K562 (cell line): ENCODE data around the gene FGG. TPM values are rescaled to one million over a fixed set of nuclear protein-coding genes. Genes with fewer than 3 reads are reported as not detected.

Experiments
- ATAC-seq: fragments of 200-7000 bp; cut with Tn5 transposase; 3 replicates; pipeline ENCODE4 v1.9.1; 2020; ENCODE audit warnings: moderate library complexity
- BruUV-seq: library from RNA; stranded (reverse); fragments of 400-500 nt; replicated peaks from 2 replicates; lab custom pipeline; 2021; lab: Mats Ljungman, UMichigan
- CTCF ChIA-PET: fragments of 300-600 bp; formaldehyde crosslinking; extraction: SDS; loops from one replicate; lab custom pipeline; 2021; ENCODE audit warnings: low intra/inter-chr PET ratio; lab: Yijun Ruan, JAX
- POLR2A ChIA-PET: fragments of 300-600, 350-650 bp; sonication (Branson Sonifier 250); formaldehyde crosslinking; extraction: SDS; loops from one replicate; lab custom pipeline; 2021; ENCODE audit warnings: antibody characterized with exemption, inconsistent platforms; lab: Yijun Ruan, JAX
- DNase-seq, 4 experiments: peaks; one replicate each; pipeline versions ENCODE4 v3.0.0 to v3.0.0-alpha.2; 2011 to 2018; ENCODE audit warnings: low spot score in 3 of 4, mixed read lengths in 3 of 4; ENCODE audit errors: extremely low read depth in 1 of 4
- FAIRE-seq: peaks from 2 replicates; lab custom pipeline; 2011; peaks lifted over from hg19 to GRCh38; lab: Jason Lieb, UNC
- H2AFZ ChIP-seq: 2 replicates; pipeline ENCODE4 v1.6.0; 2011; ENCODE audit warnings: low read depth, low read length, control low read depth, inconsistent platforms
- H3K27ac ChIP-seq: fragments of 200-600 bp; 3 replicates; pipeline ENCODE4 v1.8.0; 2011; ENCODE audit warnings: low read depth, mild to moderate bottlenecking, control low read depth, inconsistent platforms, low read length, moderate library complexity, mixed read lengths; ENCODE audit errors: extremely low read depth
- H3K27me3 ChIP-seq, 2 experiments: fragments of 300-600 bp in 1 of 2; 2 replicates in 1 of 2; 3 replicates in 1 of 2; pipeline versions ENCODE4 v1.6.0 to v1.8.0; 2011; ENCODE audit warnings: inconsistent platforms in 2 of 2, low read length in 2 of 2, mild to moderate bottlenecking in 1 of 2, mixed read lengths in 1 of 2, moderate library complexity in 1 of 2; ENCODE audit not compliant: control insufficient read depth in 2 of 2, insufficient read depth in 2 of 2
- H3K36me3 ChIP-seq: fragments of 300-600 bp; 3 replicates; pipeline ENCODE4 v1.8.0; 2011; ENCODE audit warnings: mild to moderate bottlenecking, low read length, inconsistent platforms; ENCODE audit not compliant: control insufficient read depth, insufficient read depth
- H3K4me1 ChIP-seq, 2 experiments: fragments of 200-600 bp in 1 of 2; replicated peaks in 1 of 2; 2 replicates in 1 of 2; 3 replicates in 1 of 2; pipeline versions ENCODE4 v1.5.1 to v1.8.0; 2011; ENCODE audit warnings: inconsistent platforms in 2 of 2, low read length in 2 of 2, mild to moderate bottlenecking in 1 of 2, mixed read lengths in 1 of 2, moderate library complexity in 1 of 2; ENCODE audit not compliant: control insufficient read depth in 2 of 2, insufficient read depth in 2 of 2
- H3K4me2 ChIP-seq: 2 replicates; pipeline ENCODE4 v1.6.1; 2011; ENCODE audit warnings: low read length, control low read depth, inconsistent platforms, mixed read lengths; ENCODE audit not compliant: insufficient read depth
- H3K4me3 ChIP-seq: fragments of 200-600 bp; sonication (generic), shearing (Covaris generic); 2 replicates; pipeline ENCODE4 v1.5.1; 2016; ENCODE audit warnings: control low read depth, inconsistent platforms
- H3K79me2 ChIP-seq: fragments of 200-600 bp; 3 replicates; pipeline ENCODE4 v1.8.0; 2011; ENCODE audit warnings: low read length, inconsistent platforms; ENCODE audit not compliant: control insufficient read depth, insufficient read depth
- H3K9ac ChIP-seq, 2 experiments: 2 replicates each; pipeline versions ENCODE4 v1.6.0 to v1.6.1; 2011; ENCODE audit warnings: low read depth in 2 of 2, low read length in 2 of 2, control low read depth in 1 of 2, inconsistent platforms in 1 of 2, mild to moderate bottlenecking in 1 of 2, mixed read lengths in 1 of 2; ENCODE audit not compliant: insufficient read depth in 1 of 2
- H3K9me1 ChIP-seq: one replicate; pipeline ENCODE4 v1.6.0; 2011; ENCODE audit warnings: inconsistent platforms, mild to moderate bottlenecking, low read length, moderate library complexity; ENCODE audit not compliant: control insufficient read depth, insufficient read depth
- H3K9me3 ChIP-seq: replicated peaks from 2 replicates; pipeline ENCODE4 v1.5.1; 2011; ENCODE audit warnings: low read depth, low read length, inconsistent platforms; ENCODE audit not compliant: control insufficient read depth, insufficient read depth
- H4K20me1 ChIP-seq: replicated peaks from 2 replicates; pipeline ENCODE4 v1.6.1; 2011; ENCODE audit warnings: low read length, inconsistent platforms, mixed read lengths; ENCODE audit not compliant: control insufficient read depth, insufficient read depth
- ARID1B ChIP-seq: fragments of 450-650 bp; IDR thresholded peaks from 2 replicates; pipeline ENCODE4 v1.6.1; 2016; ENCODE audit warnings: antibody characterized with exemption, mild to moderate bottlenecking, inconsistent platforms
- HLTF ChIP-seq: fragments of 450-650 bp; IDR thresholded peaks from 2 replicates; pipeline ENCODE4 v1.6.1; 2016
- HNRNPK ChIP-seq: fragments of 200-400 bp; formaldehyde crosslinking; IDR thresholded peaks from one replicate; pipeline ENCODE4 v1.6.1; 2018; ENCODE audit warnings: mild to moderate bottlenecking, low read depth, low read length; ENCODE audit not compliant: poor library complexity, severe bottlenecking
- MGA ChIP-seq: fragments of 450-650 bp; IDR thresholded peaks from 2 replicates; pipeline ENCODE4 v1.6.1; 2016; ENCODE audit warnings: mild to moderate bottlenecking, moderate library complexity
- RFX5 ChIP-seq: IDR thresholded peaks from 2 replicates; pipeline ENCODE4 v1.6.1; 2011; ENCODE audit warnings: low read depth, mild to moderate bottlenecking, improper control_type of control experiment, low read length
- SMAD4 ChIP-seq: fragments of 250-450 bp; sonication (Bioruptor Pico); conservative IDR thresholded peaks from 2 replicates; pipeline ENCODE4 v1.8.0; 2021; ENCODE audit warnings: inconsistent platforms, mild to moderate bottlenecking, moderate library complexity
- SMARCB1 ChIP-seq: IDR thresholded peaks from 2 replicates; pipeline ENCODE4 v1.6.1; 2011; ENCODE audit warnings: improper control_type of control experiment, low read depth; ENCODE audit not compliant: insufficient read length
- ZFPM2 ChIP-seq: fragments of 250-450 bp; sonication (Bioruptor Pico); IDR thresholded peaks from 2 replicates; pipeline ENCODE4 v1.5.1; 2022; ENCODE audit warnings: mild to moderate bottlenecking
- WGBS: fragments of 100-300 bp; shearing (Covaris generic); methylation state at CpG from one replicate; pipeline ENCODE4 v1.1.6; 2016; ENCODE audit warnings: low coverage, mixed read lengths; ENCODE audit not compliant: insufficient coverage; ENCODE audit errors: missing lambda C conversion rate; 5-methylcytosine and 5-hydroxymethylcytosine counted together
- in situ Hi-C: fragments of 300-500 bp; cut with MboI; formaldehyde crosslinking; loops from 4 replicates; pipeline ENCODE4 v1.15.0; 2018; ENCODE audit warnings: inconsistent platforms, mixed read lengths
- intact Hi-C: fragments of 100-400 bp; cut with micrococcal nuclease; formaldehyde crosslinking; loops from 2 replicates; pipeline ENCODE4 v1.14.2; 2022
- polyA plus RNA-seq, 8 experiments: library from polyadenylated mRNA; depleted of rRNA in 4 of 8; stranded (reverse) in 5 of 8; unstranded in 3 of 8; fragments of >200 nt; fragmentation: Nextera tagmentation in 2 of 8; fragmentation: Illumina TruSeq in 1 of 8; extraction: Ambion mirVana in 2 of 8; extraction: Trizol in 1 of 8; gene quantifications; 2 replicates each; pipeline versions ENCODE4 v1.2.1 to v1.2.3, GENCODE V29; 2011 to 2014; ENCODE audit warnings: inconsistent platforms in 1 of 8, missing spikeins in 1 of 8
- total RNA-seq, 7 experiments: library from RNA; depleted of rRNA in 6 of 7; stranded (reverse); fragments of >200 nt in 6 of 7; fragmentation: Illumina TruSeq in 2 of 7; extraction: Trizol in 2 of 7; gene quantifications; 2 replicates each; pipeline versions ENCODE4 v1.2.1 to v1.2.3, GENCODE V29; 2011 to 2021; ENCODE audit warnings: low replicate concordance in 1 of 7

Gene FGG
- total and polyA plus RNA-seq, 9 of the 15 experiments (the other 6 are each of a cell fraction or from before 2014, with no cell fraction given), result 0.08 to 2.2 (median 0.33) TPM; not detected in 2

- POLR2A ChIA-PET, result no interaction called here
- in situ Hi-C loops, result loop anchor here (10.0 kb wide), 1 partner anchor 1301 kb away; no protein-coding TSS in a partner anchor
- H3K27me3 ChIP-seq, result peaks cover 2 to 17% of the 10 kb centered on the region in 2 experiments; a peak in 3 of 5 replicates
- ATAC-seq (no peak), DNase-seq (no peak), FAIRE-seq (no peak)
- H3K9me1 ChIP-seq, result no peaks in the 10 kb centered on the region
- intact Hi-C loops, result loop anchor here (10.0 kb wide), 1 partner anchor 751 kb away; the partner anchor contains the start of gene MAP9
- H3K4me1 ChIP-seq, result peaks cover 0 to 9% of the 10 kb centered on the region in 2 experiments; a peak in 2 of 5 replicates
- TF ChIP-seq ARID1B (no peak), HNRNPK (no peak), ZFPM2 (CRISPR knock-in tag) (no peak), HLTF (no peak), SMARCB1 (no peak), MGA (no peak), RFX5 (no peak), SMAD4 (CRISPR knock-in tag) (no peak)
- no TSS peak for BruUV-seq
- no peaks in the 10 kb centered on the region for H3K36me3 ChIP-seq
- H3K4me2 ChIP-seq, result no peak overlapping the region
- CTCF ChIA-PET, result interaction anchor here (0.8 kb wide), 1 partner anchor 64 kb away, joined by 3 read pairs; no protein-coding TSS in a partner anchor
- no peak overlapping the region for H3K27ac ChIP-seq
- no peak overlapping the region for H2AFZ ChIP-seq
- H4K20me1 ChIP-seq, result no peaks in the 10 kb centered on the region
- no peaks in the 10 kb centered on the region for H3K79me2 ChIP-seq
- no peaks in the 10 kb centered on the region for H3K9me3 ChIP-seq
- WGBS, result 0% methylated on average over 7 of the region's 7 CpGs
- H3K4me3 ChIP-seq, result no peak overlapping the region
- H3K9ac ChIP-seq, result no peak overlapping the region
These were observed 11.5 kb upstream of the FGG start for GRCh38 chr4:154623995-154624394.
